NT2/D1 (cell line): ENCODE results near the gene NOTCH3.

Experiments
- YY1 ChIP-seq: IDR thresholded peaks from 2 replicates; pipeline ENCODE4 v1.6.1; 2011; ENCODE audit not compliant: insufficient read length, insufficient read depth
- ZNF274 ChIP-seq: IDR thresholded peaks from 2 replicates; pipeline ENCODE4 v1.6.1; 2011; ENCODE audit warnings: mild to moderate bottlenecking, low read depth, low read length

GRCh38 chr19:15236886-15237285 lies 36.1 kb upstream of the NOTCH3 start:
- TF ChIP-seq YY1: no peak
- no peak for TF ChIP-seq ZNF274
